T-cell (primary cell): ENCODE results near the gene CLIC5. TPM values are rescaled to one million over a fixed set of nuclear protein-coding genes. Genes with fewer than 3 reads are reported as not detected.

Source experiments
- ATAC-seq, 4 experiments: fragments of 200-7000 bp in 3 of 4; fragments of 150-1000 bp in 1 of 4; cut with Tn5 transposase; replicated peaks in 1 of 4; 1 replicate in 3 of 4; 2 replicates in 1 of 4; pipeline ENCODE4 v1.10.0; 2021; ENCODE audit warnings: moderate library complexity in 3 of 4, mild to moderate bottlenecking in 2 of 4, moderate number of reproducible peaks in 1 of 4
- CTCF ChIA-PET, 2 donors: fragments of 300-600 bp; sonication (Branson Sonifier 250); formaldehyde crosslinking; loops; one replicate each; lab custom pipeline; 2022; ENCODE audit warnings: antibody characterized with exemption in 2 of 2; lab: Charles Lee
- POLR2A ChIA-PET, 2 donors: fragments of 300-600 bp; sonication (Branson Sonifier 250); formaldehyde crosslinking; loops; one replicate each; lab custom pipeline; 2022; ENCODE audit warnings: antibody characterized with exemption in 2 of 2; lab: Charles Lee
- DNase-seq, 35 experiments: peaks; one replicate each; pipeline versions ENCODE4 v3.0.0 to v3.0.0-alpha.2; 2013 to 2023
- H3K27ac ChIP-seq: one replicate; pipeline ENCODE4 v1.5.1; 2013; ENCODE audit warnings: low read length
- H3K27me3 ChIP-seq, 2 experiments: replicated peaks in 1 of 2; 1 replicate in 1 of 2; 2 replicates in 1 of 2; pipeline versions ENCODE4 v1.6.1 to v1.7.0; 2013; ENCODE audit warnings: low read length in 1 of 2, mixed read lengths in 1 of 2; ENCODE audit not compliant: control insufficient read depth in 2 of 2, insufficient read depth in 2 of 2; ENCODE audit errors: extremely low read depth in 1 of 2
- H3K36me3 ChIP-seq, 2 donors: 1 replicate in 1 of 2; 2 replicates in 1 of 2; pipeline versions ENCODE4 v1.6.1 to v1.7.0; 2013; ENCODE audit warnings: low read length in 1 of 2; ENCODE audit not compliant: control insufficient read depth in 2 of 2, insufficient read depth in 1 of 2; ENCODE audit errors: extremely low read depth in 1 of 2
- H3K4me1 ChIP-seq, 2 experiments: 1 replicate in 1 of 2; 2 replicates in 1 of 2; pipeline versions ENCODE4 v1.6.1 to v1.7.0; 2013; ENCODE audit warnings: low read length in 2 of 2, mixed read lengths in 1 of 2; ENCODE audit not compliant: insufficient read depth in 2 of 2, control insufficient read depth in 1 of 2; ENCODE audit errors: extremely low read depth in 1 of 2
- H3K4me3 ChIP-seq, 2 donors: 1 replicate in 1 of 2; 2 replicates in 1 of 2; pipeline versions ENCODE4 v1.5.1 to v1.7.0; 2013; ENCODE audit warnings: mild to moderate bottlenecking in 2 of 2, low read length in 1 of 2, moderate library complexity in 1 of 2; ENCODE audit not compliant: control insufficient read depth in 1 of 2; ENCODE audit errors: extremely low read depth in 1 of 2
- H3K9me3 ChIP-seq: 2 replicates; pipeline ENCODE4 v1.7.0; 2013
- H3K27ac Mint-ChIP-seq, 2 donors: one replicate each; pipeline ENCODE4 v1.8.0; 2020 to 2021; ENCODE audit warnings: mild to moderate bottlenecking in 2 of 2, mixed read lengths in 2 of 2
- H3K27me3 Mint-ChIP-seq, 2 donors: one replicate each; pipeline ENCODE4 v1.8.0; 2021 to 2022; ENCODE audit warnings: mixed read lengths in 2 of 2
- H3K36me3 Mint-ChIP-seq: one replicate; pipeline ENCODE4 v1.8.0; 2021; ENCODE audit warnings: mixed read lengths
- H3K4me1 Mint-ChIP-seq, 3 donors: one replicate each; pipeline ENCODE4 v1.8.0; 2020 to 2022; ENCODE audit warnings: mixed read lengths in 3 of 3, mild to moderate bottlenecking in 1 of 3
- H3K4me3 Mint-ChIP-seq, 3 donors: one replicate each; pipeline ENCODE4 v1.8.0; 2020 to 2022; ENCODE audit warnings: mild to moderate bottlenecking in 3 of 3, mixed read lengths in 3 of 3, moderate library complexity in 3 of 3
- H3K9me3 Mint-ChIP-seq, 3 donors: one replicate each; pipeline ENCODE4 v1.8.0; 2020 to 2022; ENCODE audit warnings: mixed read lengths in 3 of 3
- WGBS: methylation state at CpG from one replicate; pipeline ENCODE4 v1.1.5; 2013; ENCODE audit warnings: missing lambda C conversion rate; ENCODE audit not compliant: insufficient coverage; 5-methylcytosine and 5-hydroxymethylcytosine counted together
- total RNA-seq, 35 experiments: library from RNA in 6 of 35; stranded (reverse) in 6 of 35; fragments of 120-200 nt in 1 of 35; gene quantifications; one replicate each; pipeline versions ENCODE4 v1.2.1 to v1.2.4 and lab custom pipeline; 2013 to 2026

Gene CLIC5
- total RNA-seq, 5 donors from 2014 or later (not counting 1 experiment from before 2014, with no cell fraction given): 3.8 to 17.8 (median 7.1) TPM

- ChIA-PET CTCF (no interaction called here), POLR2A (no interaction called here)
- no peaks in the 10 kb centered on the region for H3K36me3 ChIP-seq
- DNase-seq: no peak
- no peak overlapping the region for H3K4me3 ChIP-seq
- H3K36me3 Mint-ChIP-seq: peaks cover 8% of the 10 kb centered on the region
- no peaks in the 10 kb centered on the region for H3K4me1 Mint-ChIP-seq
- H3K9me3 ChIP-seq: no peaks in the 10 kb centered on the region
- H3K27me3 Mint-ChIP-seq: no peaks in the 10 kb centered on the region
- no peaks in the 10 kb centered on the region for H3K4me1 ChIP-seq
- H3K27ac ChIP-seq: no peak overlapping the region
- no peak overlapping the region for H3K4me3 Mint-ChIP-seq
- H3K27ac Mint-ChIP-seq: no peak overlapping the region
- no peak for ATAC-seq
- WGBS: no CpG with 5 or more reads among the region's 4 CpGs
- peaks cover 0 to 5% (median 4%) of the 10 kb centered on the region in 3 donors for H3K9me3 Mint-ChIP-seq
- no peaks in the 10 kb centered on the region for H3K27me3 ChIP-seq
Observed at GRCh38 chr6:45959534-45960145, 56.0 kb downstream of the CLIC5 start.

- Mint-ChIP-seq H3K4me1 (no peaks in the 10 kb centered on the region), H3K9me3 (no peaks in the 10 kb centered on the region), H3K27ac (no peak overlapping the region), H3K36me3 (peaks cover 31% of the 10 kb centered on the region), H3K27me3 (no peaks in the 10 kb centered on the region), H3K4me3 (no peak overlapping the region)
- 100% methylated on average over 1 of the region's 7 CpGs for WGBS
- Histone ChIP-seq H3K4me3 (no peak overlapping the region), H3K36me3 (no peaks in the 10 kb centered on the region), H3K4me1 (no peaks in the 10 kb centered on the region), H3K27me3 (no peaks in the 10 kb centered on the region), H3K27ac (no peak overlapping the region), H3K9me3 (no peaks in the 10 kb centered on the region)
- CTCF ChIA-PET: no interaction called here
- POLR2A ChIA-PET: no interaction called here
- no peak for DNase-seq
- ATAC-seq: no peak
Observed at GRCh38 chr6:45956663-45957062, 59.0 kb downstream of the CLIC5 start.

GRCh38 chr6:45956176-45956575 is 59.5 kb downstream of the CLIC5 start:
- Mint-ChIP-seq H3K4me3 (no peak overlapping the region), H3K9me3 (no peaks in the 10 kb centered on the region), H3K27ac (no peak overlapping the region), H3K27me3 (no peaks in the 10 kb centered on the region), H3K36me3 (peaks cover 36% of the 10 kb centered on the region), H3K4me1 (no peaks in the 10 kb centered on the region)
- CTCF ChIA-PET: no interaction called here
- DNase-seq: no peak
- ATAC-seq: no peak
- no peak overlapping the region for H3K27ac ChIP-seq
- H3K9me3 ChIP-seq: no peaks in the 10 kb centered on the region
- no peaks in the 10 kb centered on the region for H3K36me3 ChIP-seq
- WGBS: 54% methylated on average over 3 of the region's 5 CpGs
- H3K27me3 ChIP-seq: no peaks in the 10 kb centered on the region
- POLR2A ChIA-PET: no interaction called here
- no peak overlapping the region for H3K4me3 ChIP-seq
- H3K4me1 ChIP-seq: no peaks in the 10 kb centered on the region

- Histone ChIP-seq H3K27ac (no peak overlapping the region), H3K36me3 (no peaks in the 10 kb centered on the region), H3K4me1 (no peaks in the 10 kb centered on the region), H3K27me3 (no peaks in the 10 kb centered on the region), H3K9me3 (no peaks in the 10 kb centered on the region), H3K4me3 (no peak overlapping the region)
- Mint-ChIP-seq H3K27me3 (no peaks in the 10 kb centered on the region), H3K9me3 (no peaks in the 10 kb centered on the region), H3K36me3 (peaks cover 38% of the 10 kb centered on the region), H3K27ac (no peak overlapping the region), H3K4me1 (no peaks in the 10 kb centered on the region), H3K4me3 (no peak overlapping the region)
- DNase-seq (no peak), ATAC-seq (no peak)
- POLR2A ChIA-PET: no interaction called here
- WGBS: no CpG with 5 or more reads among the region's 1 CpG
- CTCF ChIA-PET: no interaction called here
Observed at GRCh38 chr6:45955597-45955996, 60.1 kb downstream of the CLIC5 start.

GRCh38 chr6:45952546-45952945 is 63.1 kb downstream of the CLIC5 start:
- ATAC-seq: no peak
- Mint-ChIP-seq H3K9me3 (no peaks in the 10 kb centered on the region), H3K36me3 (peaks cover 55% of the 10 kb centered on the region), H3K4me1 (no peaks in the 10 kb centered on the region), H3K4me3 (no peak overlapping the region), H3K27me3 (no peaks in the 10 kb centered on the region), H3K27ac (no peak overlapping the region)
- Histone ChIP-seq H3K4me3 (no peak overlapping the region), H3K4me1 (no peaks in the 10 kb centered on the region), H3K9me3 (no peaks in the 10 kb centered on the region), H3K36me3 (no peaks in the 10 kb centered on the region), H3K27me3 (no peaks in the 10 kb centered on the region), H3K27ac (no peak overlapping the region)
- ChIA-PET CTCF (no interaction called here), POLR2A (no interaction called here)
- no CpG with 5 or more reads among the region's 3 CpGs for WGBS
- DNase-seq: no peak

GRCh38 chr6:45952168-45952529 is 63.5 kb downstream of the CLIC5 start:
- no peak overlapping the region for H3K27ac Mint-ChIP-seq
- no peaks in the 10 kb centered on the region for H3K9me3 ChIP-seq
- ATAC-seq: no peak
- no peaks in the 10 kb centered on the region for H3K9me3 Mint-ChIP-seq
- no peak overlapping the region for H3K4me3 Mint-ChIP-seq
- POLR2A ChIA-PET: no interaction called here
- H3K27me3 ChIP-seq: no peaks in the 10 kb centered on the region
- H3K27ac ChIP-seq: no peak overlapping the region
- DNase-seq: no peak
- no peaks in the 10 kb centered on the region for H3K4me1 ChIP-seq
- no peaks in the 10 kb centered on the region for H3K27me3 Mint-ChIP-seq
- no peaks in the 10 kb centered on the region for H3K4me1 Mint-ChIP-seq
- H3K36me3 Mint-ChIP-seq: peaks cover 56% of the 10 kb centered on the region
- H3K36me3 ChIP-seq: peaks cover 0 to under 1% of the 10 kb centered on the region in 2 donors
- no peak overlapping the region for H3K4me3 ChIP-seq
- CTCF ChIA-PET: no interaction called here
- 100% methylated on average over 1 of the region's 7 CpGs for WGBS
